Mesenteric fat pad (tissue), 1 donor: ENCODE results near the gene MMRN2. TPM values are rescaled to one million over a fixed set of nuclear protein-coding genes. Genes with fewer than 3 reads are reported as not detected.
"Not testable (repeated sequence)": the region's sequence is repeated elsewhere in the genome, so short reads cannot be mapped to it uniquely, and the experiment has no call there.

Experiments
- DNase-seq: peaks from one replicate; pipeline ENCODE4 v3.0.0-alpha.2; 2020; ENCODE audit warnings: low spot score
- long read RNA-seq: library from polyadenylated mRNA; unstranded; transcript quantifications from one replicate; pipeline ENCODE4 v2.0.0, GENCODE V29; 2020
- total RNA-seq: library from RNA; stranded (reverse); fragmentation: NEBNext Ultra II Directional; extraction: Animal tissue kit (Norgen Biotek cat#: 25700); gene quantifications from one replicate; pipeline ENCODE4 v1.2.1, GENCODE V29; 2021
- donor health status: DM: yes; HTN: yes; CAD: no.

MMRN2 gene
- total RNA-seq = 78.4 TPM
- long read RNA-seq, full-length matches to known transcripts = 2 of 22 reads
- long read RNA-seq, partial matches to known transcripts = 12 of 22 reads
- long read RNA-seq, other reads (novel, unspliced or antisense) = 8 of 22 reads

DNA sequence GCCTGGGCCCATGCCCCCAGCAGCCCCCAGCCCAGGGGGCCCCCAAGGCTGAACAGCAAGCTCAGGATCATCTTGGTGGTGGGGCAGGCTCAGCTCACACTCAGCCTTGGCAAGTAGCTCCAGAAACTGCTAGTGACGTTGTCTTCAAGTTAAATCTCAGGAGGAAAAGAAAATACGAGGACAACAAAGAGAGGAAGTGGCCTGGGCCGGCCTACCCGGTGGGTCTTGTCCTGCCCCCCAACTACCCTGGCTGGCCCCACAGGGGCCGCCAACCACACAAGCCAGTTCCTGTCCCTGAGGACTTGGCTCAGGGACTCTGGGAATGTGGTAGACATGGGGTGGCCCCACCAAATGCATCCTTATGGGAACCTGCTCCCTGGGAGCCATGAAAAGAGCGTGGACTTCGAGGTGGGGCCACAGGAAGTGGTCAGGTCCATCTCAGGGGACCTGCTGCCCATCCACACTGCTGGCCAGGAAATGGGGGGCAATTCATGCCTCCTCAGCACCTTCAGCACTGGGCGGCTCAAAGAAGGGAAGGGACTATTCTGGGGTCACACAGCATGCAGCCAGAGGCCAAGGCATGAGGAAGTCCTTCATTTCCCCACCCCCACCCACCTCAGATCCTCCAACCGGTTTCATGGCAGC lies at the start of gene MMRN2:
TSS of gene MMRN2 (minus strand) at position 145 of the 645 bp plus-strand sequence. CDS start at position 71, 74 bp downstream.
- DNase-seq = no peak

- not testable (repeated sequence) for DNase-seq
Observed at GRCh38 chr10:87007124-87007523, 49.7 kb upstream of the MMRN2 start.

- no peak for DNase-seq
Observed at GRCh38 chr10:87000491-87000890, 43.1 kb upstream of the MMRN2 start.

DNA sequence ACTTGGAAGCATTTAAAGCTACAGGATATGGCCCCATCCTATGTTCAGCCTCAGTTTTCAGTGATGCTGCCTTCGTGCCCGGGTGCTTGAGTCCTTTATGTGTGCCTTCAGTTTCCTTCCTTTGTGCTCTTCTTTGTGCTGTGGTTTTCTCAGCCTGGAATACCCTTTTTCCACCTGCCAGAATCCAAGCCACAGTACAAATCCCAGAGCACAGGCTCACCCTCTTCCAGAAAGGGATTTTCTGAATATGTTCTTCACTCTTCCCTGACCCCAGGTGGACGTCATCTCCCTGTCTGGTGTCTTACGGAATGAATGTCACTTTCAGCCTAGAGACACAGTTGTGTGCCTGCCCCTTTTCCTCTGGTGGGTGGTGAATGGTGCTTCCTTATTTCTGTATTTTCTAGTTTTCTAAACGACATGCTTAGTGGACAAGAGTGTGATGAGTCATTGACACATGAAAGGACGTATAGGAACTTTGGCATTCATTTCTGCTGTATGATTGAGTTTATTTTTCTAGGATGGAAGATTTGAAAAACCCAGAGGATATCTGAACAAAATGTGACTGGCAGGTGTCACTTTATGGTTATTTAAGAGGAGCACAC lies 42.5 kb upstream of the MMRN2 start:
- not testable (repeated sequence) for DNase-seq

DNA sequence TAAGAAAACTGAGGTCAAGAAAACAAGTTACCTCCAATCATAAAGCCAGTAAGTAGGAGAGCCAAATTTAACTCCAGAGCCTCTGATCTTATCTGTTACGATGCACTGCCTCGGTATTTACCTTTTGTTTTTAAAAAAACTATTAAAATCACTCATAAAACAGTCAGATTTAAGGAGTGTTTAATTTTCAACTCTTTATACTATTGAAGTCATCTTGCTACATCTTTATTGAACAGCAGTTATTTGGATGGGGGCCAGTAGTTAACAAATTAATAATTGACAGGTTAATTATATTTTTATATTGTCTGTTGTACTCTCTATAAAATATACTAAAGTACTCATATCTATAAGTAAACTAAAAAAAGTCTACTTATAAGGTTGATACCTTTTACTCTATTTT lies 35.5 kb upstream of the MMRN2 start:
- DNase-seq = no peak

DNA sequence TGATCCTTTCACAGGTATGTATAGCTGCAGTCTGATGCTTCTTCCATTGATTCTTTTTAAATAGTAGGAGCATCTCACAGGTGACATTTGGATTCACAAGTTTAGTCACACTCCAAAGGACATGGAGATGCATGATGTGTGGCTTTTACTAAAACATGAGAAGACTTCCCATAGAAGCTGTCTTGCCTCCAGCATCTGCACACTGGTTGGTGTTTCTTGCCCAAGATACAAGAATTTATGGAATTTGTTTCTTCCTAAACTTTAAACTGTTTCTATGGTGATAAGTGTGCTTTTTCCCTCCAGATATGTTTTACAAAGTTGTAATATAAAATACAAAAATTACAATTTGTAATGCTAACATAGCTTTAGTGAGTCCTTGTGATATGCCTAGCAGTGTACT lies 35.0 kb upstream of the MMRN2 start:
- no peak for DNase-seq

- DNase-seq = not testable (repeated sequence)
Observed at GRCh38 chr10:86991362-86991761, 33.9 kb upstream of the MMRN2 start.

DNA sequence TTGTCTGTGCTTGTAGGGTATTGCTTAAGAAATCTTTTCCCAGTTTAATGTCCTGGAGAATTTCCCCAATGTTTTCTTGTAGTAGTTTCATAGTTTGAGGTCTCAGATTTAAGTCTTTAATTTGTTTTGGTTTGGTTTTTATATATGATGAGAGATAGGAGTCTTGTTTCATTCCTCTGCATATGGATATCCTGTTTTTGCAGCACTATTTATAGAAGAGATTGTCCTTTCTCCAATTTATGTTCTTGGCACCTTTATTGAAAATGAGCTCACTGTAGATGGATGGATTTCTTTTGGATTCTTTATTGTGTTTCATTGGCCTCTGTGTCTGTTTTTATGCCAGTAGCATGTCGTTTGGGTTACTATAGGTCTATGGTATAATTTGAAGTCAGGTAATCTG lies 31.1 kb upstream of the MMRN2 start:
- no peak for DNase-seq

DNA sequence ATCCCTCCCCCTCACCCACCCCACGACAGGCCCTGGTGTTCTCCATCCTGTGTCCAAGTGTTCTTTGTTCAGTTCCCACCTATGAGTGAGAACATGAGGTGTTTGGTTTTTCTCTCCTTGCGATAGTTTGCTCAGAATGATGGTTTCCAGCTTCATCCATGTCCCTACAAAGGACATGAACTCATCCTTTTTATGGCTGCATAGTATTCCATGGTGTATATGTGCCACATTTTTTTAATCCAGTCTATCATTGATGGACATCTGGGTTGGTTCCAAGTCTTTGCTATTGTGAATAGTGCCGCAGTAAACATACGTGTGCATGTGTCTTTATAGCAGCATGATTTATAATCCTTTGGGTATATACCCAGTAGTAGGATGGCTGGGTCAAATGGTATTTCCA lies 27.1 kb upstream of the MMRN2 start:
- DNase-seq = not testable (repeated sequence)

DNA sequence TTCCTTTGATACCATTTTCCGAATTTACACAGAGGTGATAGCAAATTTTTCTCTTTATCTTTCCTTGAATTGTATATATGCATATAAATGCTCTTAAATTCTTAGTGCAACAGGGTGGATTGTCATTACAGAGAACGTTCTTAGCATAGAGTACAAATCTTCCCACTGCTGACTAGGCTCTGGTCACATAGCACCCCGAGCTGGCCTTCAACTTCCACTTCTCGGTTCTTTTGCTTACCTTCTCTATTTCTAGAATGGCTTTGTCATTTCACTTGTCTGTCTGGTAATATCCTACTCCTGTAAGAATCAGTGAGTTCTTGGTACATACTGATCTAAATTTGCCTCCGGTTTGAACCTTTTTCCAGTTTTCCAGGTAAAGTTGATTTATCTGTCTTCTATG lies 24.3 kb upstream of the MMRN2 start:
- no peak for DNase-seq

- not testable (repeated sequence) for DNase-seq
Observed at GRCh38 chr10:86981020-86981419, 23.6 kb upstream of the MMRN2 start.

DNA sequence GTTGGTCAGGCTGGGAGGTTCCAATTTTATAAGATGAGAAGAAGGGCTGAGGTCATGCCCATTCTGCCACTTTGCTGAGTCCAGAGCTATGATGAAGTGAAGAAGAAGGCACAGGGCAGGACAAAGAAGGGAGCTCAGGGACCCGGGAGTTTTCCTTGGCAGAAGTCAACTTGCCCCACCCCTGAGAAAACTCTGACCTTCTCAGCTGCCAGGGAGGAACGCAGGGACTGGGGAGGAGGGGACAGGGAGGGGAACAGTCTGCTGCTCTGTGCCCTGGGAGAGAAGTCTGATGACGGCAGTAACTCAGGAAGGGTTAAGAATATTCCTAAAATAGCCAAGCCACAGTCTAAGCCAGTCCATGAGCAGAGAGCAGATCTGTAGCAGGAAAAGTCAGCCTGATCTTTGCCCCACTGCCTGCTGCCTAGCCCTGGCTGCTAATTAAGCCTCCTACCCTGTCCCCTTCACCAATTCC lies 22.6 kb upstream of the MMRN2 start:
- DNase-seq = no peak

- DNase-seq = no peak
Observed at GRCh38 chr10:86979296-86979818, 21.9 kb upstream of the MMRN2 start.

DNA sequence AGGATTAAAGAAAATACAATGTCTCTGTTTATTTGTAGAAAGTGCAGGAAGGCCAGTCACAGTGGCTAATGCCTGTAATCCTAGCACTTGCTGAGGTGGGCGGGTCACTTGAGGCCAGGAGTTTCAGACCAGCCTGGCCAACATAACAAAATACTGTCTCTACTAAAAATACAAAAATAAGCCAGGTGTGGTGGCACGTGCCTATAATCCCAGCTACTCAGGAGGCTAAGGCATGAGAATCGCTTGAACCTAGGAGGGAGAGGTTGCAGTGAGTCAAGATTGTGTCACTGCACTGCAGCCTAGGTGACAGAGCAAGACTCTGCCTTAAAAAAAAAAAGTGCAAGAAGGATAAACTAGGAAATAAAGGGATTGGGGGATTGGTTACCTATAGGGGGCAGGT lies 21.0 kb upstream of the MMRN2 start:
- not testable (repeated sequence) for DNase-seq

DNA sequence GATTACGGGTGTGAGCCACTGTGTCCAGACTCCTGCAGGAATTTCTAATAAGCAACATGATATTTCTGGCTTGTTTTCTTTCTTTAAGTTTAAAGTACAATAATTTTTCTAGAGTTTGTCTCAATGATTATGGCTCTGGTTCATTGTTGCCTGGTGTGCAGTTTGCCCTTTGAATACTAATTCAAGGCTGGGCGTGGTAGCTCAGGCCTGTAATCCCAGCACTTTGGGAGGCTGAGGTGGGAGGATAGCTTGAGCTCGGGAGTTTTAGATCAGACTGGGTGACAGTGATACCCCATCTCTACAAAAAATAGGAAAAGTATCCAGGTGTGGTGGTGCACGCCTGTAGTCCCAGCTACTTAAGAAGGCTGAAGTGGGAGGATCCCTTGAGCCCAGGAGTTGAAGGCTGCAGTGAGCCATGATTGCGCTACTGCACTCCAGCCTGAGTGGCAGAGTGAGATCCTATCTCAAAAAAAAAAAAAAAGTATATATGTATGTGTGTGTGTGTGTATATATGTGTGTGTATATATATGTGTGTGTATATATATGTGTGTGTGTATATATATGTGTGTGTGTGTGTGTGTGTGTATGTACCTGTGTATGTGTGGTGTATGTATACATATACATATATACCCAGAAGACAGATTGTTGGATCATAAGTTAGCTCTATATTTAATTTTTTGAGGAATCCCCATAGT lies 19.1 kb upstream of the MMRN2 start:
- no peak for DNase-seq

GRCh38 chr10:86974484-86974883 lies 17.1 kb upstream of the MMRN2 start:
- DNase-seq = no peak

DNA sequence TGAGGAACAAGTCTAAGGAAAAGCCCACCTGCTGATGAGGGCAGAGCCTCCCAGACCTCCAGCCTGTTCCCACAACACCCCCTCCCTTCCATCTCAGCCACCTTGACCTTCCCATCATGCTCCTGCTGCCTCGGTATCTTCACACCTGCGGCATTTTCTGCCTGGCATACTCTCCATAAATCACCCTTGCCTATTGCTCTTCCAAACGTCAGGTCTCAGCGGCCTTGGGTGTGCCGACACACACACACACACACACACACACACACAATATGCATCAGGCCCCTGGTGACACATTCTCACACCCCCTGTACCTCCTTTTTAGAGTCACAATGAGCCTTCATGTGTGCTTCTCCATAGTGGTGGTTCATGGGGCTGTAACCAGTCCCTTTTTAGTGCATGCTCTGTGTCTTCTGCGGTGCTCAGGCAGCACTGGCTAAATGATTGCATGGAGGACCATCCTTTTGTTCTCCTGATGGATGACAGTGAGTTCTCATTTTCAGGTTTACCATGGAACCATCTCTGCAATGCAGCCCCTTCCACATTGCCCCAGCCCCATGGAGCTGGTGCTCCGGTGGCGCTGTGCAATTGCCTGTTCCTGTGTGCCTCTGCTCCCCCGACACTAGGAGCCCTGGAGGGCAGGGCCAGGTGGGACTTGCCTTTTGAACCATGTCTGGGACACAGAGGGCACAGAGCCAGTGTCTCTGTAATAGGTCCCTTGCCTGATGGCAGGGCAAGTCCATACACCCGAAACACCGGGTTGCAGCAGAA lies 15.4 kb upstream of the MMRN2 start:
- peak; percentile 80 for DNase-seq

DNA sequence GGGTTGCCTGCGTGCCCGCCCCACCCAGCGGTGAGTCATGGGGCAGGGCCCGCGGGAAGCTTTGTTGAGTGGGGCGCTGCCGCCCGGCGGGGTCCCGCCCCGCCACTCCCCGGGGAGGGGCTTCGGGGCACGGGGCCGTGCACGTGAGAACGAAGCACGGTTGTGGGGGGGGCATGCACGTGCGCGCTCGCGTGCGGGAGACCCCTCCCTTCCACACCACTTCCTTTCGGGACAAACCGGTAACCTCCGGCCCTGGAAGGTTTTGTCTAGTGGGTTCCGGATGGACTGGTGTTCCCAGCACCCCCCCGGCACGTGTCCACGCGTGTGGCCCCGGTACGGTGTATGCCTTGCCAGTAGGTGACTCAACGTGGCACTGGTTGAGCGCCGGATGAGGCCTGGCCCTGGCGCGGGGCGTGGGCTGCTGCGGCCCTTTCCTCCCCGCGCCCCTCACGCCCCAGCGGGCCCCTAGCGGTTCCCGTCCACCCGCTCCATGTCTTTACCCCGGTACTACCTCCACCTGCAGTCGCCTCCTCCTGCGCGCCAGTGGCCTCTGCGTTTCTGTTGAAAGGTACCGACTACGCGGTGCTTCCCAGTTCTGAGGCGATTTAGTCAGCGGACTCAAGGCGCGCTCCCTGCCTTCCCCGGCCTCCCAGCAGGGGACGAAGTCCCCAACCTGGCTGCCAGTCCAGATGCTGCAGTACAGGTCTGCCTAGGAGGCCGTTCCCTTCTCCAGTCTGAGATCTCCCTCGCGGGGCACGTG lies 14.0 kb upstream of the MMRN2 start:
- peak; percentile 97 for DNase-seq

DNA sequence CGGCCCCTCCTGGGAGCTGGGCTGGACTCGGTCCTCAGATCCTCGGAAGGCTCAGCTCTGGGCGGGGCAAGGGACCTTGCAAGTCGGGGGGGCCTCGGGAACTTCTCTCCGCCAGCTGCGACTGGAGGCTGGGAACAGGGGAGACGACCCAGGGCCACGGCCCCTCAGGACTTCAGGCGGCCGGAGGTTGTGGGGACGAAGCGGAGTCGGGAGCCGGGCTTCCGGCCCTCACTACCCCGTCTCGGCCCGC lies 13.5 kb upstream of the MMRN2 start:
- no peak for DNase-seq

DNA sequence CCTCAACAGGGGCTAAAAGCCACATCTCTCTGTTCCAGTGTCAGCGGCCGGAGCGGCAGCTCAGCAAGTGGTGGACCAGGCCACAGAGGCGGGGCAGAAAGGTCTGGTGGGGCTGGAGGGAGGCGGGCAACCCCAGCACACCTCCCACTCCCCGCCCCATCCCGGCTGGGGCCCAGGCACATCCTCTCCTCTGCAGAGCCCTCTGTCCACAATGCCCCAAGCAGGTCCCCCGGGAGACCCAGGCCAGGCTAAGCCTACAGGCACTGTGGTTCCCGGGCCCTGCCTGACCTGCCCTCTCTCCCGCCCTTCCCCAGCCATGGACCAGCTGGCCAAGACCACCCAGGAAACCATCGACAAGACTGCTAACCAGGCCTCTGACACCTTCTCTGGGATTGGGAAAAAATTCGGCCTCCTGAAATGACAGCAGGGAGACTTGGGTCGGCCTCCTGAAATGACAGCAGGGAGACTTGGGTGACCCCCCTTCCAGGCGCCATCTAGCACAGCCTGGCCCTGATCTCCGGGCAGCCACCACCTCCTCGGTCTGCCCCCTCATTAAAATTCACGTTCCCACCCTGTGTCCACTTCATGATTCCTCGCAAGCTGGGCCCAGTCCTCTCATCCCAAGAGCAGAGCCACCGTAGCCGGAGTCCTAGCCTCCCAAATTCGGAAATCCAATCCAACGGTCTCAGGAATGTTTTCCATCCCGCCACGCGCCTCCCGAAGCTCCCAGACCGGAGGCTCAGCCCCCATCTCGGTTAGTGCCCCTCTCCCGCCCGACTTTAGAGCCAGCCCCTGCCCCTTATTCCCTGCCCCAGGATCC lies 13.0 kb upstream of the MMRN2 start:
- peak; percentile 92 for DNase-seq
